DMS153 (cell line): Measurements from ENCODE around the gene FICD.

Experiments used
- DNase-seq: peaks from one replicate; lab custom pipeline; 2025; lab: John Stamatoyannopoulos, UW

Gene FICD

GRCh38 chr12:108502922-108503321 lies 12.2 kb upstream of the FICD start:
- no peak for DNase-seq

GRCh38 chr12:108505129-108505528 lies 9.9 kb upstream of the FICD start:
- no peak for DNase-seq

- DNase-seq, result no peak
These were observed 7.0 kb upstream of the FICD start for GRCh38 chr12:108507971-108508642.

DNA sequence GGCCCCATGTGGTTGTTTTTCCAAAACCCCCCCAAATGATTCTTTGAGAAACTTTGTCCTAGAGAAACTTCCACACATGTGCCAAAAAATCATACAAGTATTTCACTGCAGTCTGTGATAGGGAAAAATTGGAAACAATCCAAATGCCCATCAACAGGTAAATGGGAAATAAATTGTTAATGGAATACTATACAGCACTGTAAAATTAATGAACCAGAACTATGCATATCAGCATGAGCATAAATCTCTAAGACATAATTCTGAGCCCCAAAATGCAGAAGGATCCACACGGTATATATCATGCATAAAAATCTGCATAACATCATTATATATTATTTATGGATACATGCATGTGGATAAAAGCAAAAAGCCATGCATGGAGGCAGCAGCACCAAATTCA lies 5.3 kb upstream of the FICD start:
- no peak for DNase-seq

- no peak for DNase-seq
These were observed 4.2 kb upstream of the FICD start for GRCh38 chr12:108510836-108511235.

DNA sequence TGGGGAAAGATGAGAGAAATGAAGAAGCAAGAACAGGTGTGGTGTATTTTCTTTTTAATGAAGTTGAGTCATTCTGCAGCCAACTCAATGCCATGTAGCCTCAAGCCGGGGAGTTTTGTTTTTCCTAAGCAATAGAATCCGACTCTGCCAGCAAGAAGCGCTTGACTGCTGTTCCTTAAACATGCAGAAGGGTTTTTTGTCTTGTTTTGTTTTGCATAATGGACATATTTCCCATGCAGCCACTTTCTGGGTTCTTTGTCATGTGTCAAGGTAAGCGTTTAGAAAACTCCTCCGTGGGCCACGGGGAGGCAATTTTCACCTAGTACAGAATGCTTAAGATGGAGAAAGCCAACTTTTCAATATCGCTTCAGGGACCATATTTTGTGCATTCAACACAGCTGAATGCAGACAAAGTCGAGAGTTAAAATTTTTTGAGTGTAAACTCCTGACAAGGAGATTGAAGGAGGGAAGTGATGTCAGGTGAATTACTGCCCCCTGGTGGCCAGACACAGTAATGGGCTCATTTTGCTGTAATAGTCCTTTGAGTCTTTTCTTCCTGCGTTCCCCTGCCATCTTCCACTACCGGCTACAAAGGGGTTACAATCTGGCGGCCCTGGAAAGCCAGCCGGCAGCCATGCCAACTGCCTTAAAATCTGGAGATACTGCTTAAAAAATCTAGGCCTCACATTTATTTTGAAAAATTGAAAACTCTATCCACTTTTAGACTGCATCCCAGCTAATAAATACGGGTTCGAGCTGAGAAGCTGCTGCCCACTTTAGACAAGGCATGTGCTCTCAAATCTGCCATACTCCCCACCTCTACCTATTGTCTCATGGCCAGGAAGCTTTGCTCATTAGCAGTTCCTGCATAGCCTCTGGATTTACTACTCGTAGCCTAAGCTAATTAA lies 3.2 kb upstream of the FICD start:
- DNase-seq, result peak; percentile 30

GRCh38 chr12:108514468-108514972 lies 557 bp upstream of the FICD start:
- DNase-seq, result no peak

DNA sequence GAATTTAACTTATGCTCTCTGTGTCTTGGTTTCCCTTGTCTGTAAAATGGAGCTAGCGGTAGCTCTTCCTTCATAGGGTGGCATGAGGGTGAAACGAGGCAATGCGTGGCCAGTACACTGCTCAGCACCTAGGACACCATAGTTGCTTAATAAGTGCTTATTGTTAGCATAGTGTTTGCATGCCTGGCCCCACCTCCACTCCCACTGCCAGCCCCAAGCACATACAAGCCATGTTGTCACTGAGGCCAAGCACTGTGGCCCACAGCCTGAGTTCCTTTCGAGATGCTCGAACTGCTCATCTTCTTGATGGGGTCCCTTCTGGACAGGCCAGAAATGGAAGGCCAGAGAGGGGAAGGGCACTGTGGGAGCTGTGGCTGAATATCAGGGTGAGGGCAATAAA lies 839 bp downstream of the FICD start:
- DNase-seq, result no peak

DNA sequence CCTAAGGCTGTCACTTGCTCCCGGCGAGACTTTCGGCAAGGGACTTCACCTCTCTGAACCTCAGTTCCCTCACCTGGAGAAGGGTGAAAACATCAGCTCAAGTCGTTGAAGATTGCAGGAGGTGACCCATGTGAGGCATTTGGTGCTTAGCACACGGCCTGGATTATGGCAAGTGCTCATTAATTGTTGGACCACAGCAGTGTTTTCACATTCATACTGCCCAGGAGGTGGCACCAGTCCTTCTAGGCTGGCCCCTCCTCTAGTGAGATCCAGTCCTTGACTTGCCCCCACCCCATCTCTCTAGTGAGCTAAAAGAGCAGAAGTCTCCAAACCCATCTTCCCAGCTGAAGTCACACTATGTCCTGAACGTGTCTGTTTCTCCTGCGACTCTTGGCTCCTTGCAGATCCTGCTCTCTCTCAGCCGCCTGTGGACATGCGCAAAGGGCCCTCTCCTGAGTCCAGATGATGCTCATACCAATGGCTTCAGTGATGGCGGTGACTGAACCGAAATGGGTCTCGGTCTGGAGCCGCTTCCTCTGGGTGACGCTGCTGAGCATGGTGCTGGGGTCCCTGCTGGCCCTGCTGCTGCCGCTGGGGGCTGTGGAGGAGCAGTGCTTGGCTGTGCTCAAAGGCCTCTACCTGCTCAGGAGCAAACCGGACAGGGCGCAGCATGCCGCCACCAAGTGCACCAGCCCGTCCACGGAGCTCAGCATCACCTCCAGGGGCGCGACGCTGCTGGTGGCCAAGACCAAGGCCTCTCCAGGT lies 1.6 kb downstream of the FICD start:
- no peak for DNase-seq

- no peak for DNase-seq
These were observed 2.4 kb downstream of the FICD start for GRCh38 chr12:108517288-108518100.

DNA sequence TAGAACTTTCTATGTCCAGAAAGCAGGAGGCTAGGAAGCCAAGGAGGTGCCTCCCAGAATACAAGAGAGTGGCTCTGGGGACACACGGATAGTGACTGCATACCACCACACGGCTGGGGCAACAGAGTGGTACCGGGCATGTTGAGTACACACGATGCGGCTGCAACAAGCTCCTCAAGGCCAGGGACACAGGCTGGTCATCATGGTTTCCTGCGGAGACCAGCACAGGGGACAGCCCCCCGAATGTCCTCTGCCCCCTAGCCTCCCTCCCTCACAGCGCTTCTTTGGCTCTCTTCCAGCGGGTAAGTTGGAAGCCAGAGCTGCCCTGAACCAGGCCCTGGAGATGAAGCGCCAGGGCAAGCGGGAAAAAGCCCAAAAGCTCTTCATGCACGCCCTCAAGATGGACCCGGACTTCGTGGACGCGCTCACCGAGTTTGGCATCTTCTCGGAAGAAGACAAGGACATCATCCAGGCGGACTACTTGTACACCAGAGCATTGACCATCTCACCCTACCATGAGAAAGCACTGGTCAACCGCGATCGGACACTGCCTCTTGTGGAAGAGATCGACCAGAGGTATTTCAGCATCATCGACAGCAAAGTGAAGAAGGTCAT lies 3.1 kb downstream of the FICD start:
- no peak for DNase-seq

DNA sequence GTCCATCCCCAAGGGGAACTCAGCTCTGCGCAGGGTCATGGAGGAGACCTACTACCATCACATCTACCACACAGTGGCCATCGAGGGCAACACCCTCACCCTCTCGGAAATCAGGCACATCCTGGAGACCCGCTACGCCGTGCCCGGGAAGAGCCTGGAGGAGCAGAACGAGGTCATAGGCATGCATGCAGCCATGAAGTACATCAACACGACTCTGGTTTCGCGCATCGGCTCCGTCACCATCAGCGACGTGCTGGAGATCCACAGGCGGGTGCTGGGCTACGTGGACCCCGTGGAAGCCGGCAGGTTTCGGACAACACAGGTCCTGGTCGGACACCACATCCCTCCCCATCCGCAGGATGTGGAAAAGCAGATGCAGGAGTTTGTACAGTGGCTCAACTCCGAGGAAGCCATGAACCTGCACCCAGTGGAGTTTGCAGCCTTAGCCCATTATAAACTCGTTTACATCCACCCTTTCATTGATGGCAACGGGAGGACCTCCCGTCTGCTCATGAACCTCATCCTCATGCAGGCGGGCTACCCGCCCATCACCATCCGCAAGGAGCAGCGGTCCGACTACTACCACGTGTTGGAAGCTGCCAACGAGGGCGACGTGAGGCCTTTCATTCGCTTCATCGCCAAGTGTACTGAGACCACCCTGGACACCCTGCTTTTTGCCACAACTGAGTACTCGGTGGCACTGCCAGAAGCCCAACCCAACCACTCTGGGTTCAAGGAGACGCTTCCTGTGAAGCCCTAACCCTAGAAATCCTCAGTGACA lies 3.8 kb downstream of the FICD start:
- no peak for DNase-seq

GRCh38 chr12:108519558-108519957 lies 4.5 kb downstream of the FICD start:
- DNase-seq, result no peak

GRCh38 chr12:108523365-108523764 lies 8.3 kb downstream of the FICD start:
- DNase-seq, result no peak

DNA sequence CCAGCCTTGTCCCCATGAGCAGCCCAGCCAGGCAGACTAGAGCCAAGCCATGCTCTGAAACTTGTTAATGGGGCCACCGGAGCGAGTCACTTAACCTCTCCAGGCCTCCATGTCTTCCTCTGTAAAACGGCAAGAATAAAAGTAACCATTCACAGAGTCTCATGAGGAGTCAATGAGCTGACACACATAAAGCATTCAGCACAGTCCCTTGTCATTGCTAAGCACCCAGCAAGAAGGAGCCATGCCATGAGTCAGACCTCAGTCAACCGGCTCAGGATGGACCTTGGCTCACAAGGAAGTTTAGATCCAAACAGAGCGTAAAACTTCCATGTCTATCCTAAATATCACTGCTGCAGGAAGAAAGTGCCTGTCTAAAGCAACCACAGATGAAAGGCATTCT lies 10.6 kb downstream of the FICD start:
- no peak for DNase-seq

DNA sequence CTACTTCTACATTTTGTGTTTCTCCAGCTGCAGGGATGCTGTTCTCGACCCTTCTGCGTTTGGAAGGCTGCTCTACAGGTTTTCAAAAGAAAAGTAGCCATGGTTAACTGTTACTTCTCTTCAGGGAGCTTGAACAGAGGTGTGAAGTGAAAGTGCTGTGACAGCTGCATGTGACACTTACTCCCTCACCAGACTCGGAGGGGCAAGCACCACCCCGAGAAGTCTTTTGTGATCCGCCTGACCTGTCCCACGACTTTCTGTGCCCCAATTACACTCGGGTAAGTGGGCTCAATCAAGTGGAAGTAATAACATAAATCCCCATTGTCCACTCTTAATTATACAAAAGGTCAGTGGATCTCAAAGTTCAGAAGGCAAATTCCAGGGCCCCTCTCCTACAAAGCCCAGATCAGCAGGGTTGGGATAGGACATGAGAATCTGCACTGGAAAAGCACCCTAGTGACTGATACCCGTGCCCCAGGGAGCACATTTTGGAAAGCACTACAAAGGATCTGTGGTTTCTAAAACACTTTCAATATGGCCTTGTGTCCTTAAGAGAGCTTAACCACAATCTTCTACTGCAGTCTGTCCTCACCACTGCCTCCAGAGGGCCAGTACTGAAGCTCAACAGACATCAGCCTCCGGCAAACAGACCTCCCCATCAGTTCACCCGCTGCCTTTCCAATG lies 11.5 kb downstream of the FICD start:
- DNase-seq, result no peak

DNA sequence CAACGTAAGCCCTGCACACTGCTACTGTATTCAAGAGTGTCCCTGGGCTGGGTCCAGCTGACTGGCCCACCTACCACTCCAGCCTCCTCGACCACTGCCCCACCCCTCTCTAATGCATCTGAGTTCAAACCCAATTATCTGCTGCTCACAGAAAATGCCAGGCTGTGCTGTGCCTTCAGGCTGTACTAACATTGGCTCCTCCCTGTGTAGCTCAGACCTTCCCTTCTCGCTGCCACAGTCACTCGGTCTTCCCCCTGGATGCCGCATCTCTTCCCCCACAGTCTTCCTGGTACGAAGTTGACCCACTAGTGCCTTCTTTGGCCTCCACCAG lies 12.1 kb downstream of the FICD start:
- no peak for DNase-seq

- no peak for DNase-seq
These were observed 15.1 kb downstream of the FICD start for GRCh38 chr12:108530161-108530560.

GRCh38 chr12:108531929-108532848 lies 17.1 kb downstream of the FICD start:
- DNase-seq, result peak; percentile 48
